ENCODE measurements around the gene PCDHA13. TPM values are rescaled to one million over a fixed set of nuclear protein-coding genes. Genes with fewer than 3 reads are reported as not detected.
"Not testable (repeated sequence)": the region's sequence is repeated elsewhere in the genome, so short reads cannot be mapped to it uniquely, and the experiment has no call there.

Gene PCDHA13
- total RNA-seq, 1 donor from 2014 or later, result not detected

- Mint-ChIP-seq H3K27ac (no peak overlapping the region), H3K36me3 (ENCODE audit: low read depth) (no peaks in the 10 kb centered on the region), H3K27me3 (no peaks in the 10 kb centered on the region), H3K4me1 (no peaks in the 10 kb centered on the region), H3K9me3 (peaks cover 23% of the 10 kb centered on the region), H3K4me3 (no peak overlapping the region)
- DNase-seq, result no peak
- intact Hi-C loops (cut with micrococcal nuclease), result no loop called here
Observed at GRCh38 chr5:140857177-140857986, 24.5 kb upstream of the PCDHA13 start.

GRCh38 chr5:140857987-140858240 is 24.0 kb upstream of the PCDHA13 start:
- intact Hi-C loops (cut with micrococcal nuclease), result no loop called here
- no peaks in the 10 kb centered on the region for H3K36me3 Mint-ChIP-seq (ENCODE audit: low read depth)
- H3K4me1 Mint-ChIP-seq, result no peaks in the 10 kb centered on the region
- DNase-seq, result peak; percentile 48
- H3K27me3 Mint-ChIP-seq, result no peaks in the 10 kb centered on the region
- peaks cover 23% of the 10 kb centered on the region for H3K9me3 Mint-ChIP-seq
- no peak overlapping the region for H3K27ac Mint-ChIP-seq
- no peak overlapping the region for H3K4me3 Mint-ChIP-seq

GRCh38 chr5:140862441-140863295 is 19.3 kb upstream of the PCDHA13 start:
- Mint-ChIP-seq H3K27ac (no peak overlapping the region), H3K36me3 (ENCODE audit: low read depth) (no peaks in the 10 kb centered on the region), H3K4me1 (no peaks in the 10 kb centered on the region), H3K4me3 (no peak overlapping the region), H3K9me3 (peaks cover 10% of the 10 kb centered on the region), H3K27me3 (no peaks in the 10 kb centered on the region)
- intact Hi-C loops (cut with micrococcal nuclease), result no loop called here
- DNase-seq, result no peak

- Mint-ChIP-seq H3K4me1 (no peaks in the 10 kb centered on the region), H3K4me3 (no peak within 1 kb of the TSS), H3K36me3 (ENCODE audit: low read depth) (no peaks in the 10 kb centered on the region), H3K27me3 (no peaks in the 10 kb centered on the region), H3K9me3 (peaks cover 6% of the 10 kb centered on the region), H3K27ac (no peak within 1 kb of the TSS)
- DNase-seq, result no peak
- intact Hi-C loops (cut with micrococcal nuclease), result no loop called here
Observed at GRCh38 chr5:140868721-140869554, 13.0 kb upstream of the PCDHA13 start, which contains the start of gene PCDHA11. TSS of gene PCDHA11 (plus strand) at chr5:140868957. CDS start at chr5:140869104, 147 bp downstream.

- DNase-seq, result no peak
- intact Hi-C loops (cut with micrococcal nuclease), result no loop called here
- no peak overlapping the region for H3K4me3 Mint-ChIP-seq
- H3K36me3 Mint-ChIP-seq (ENCODE audit: low read depth), result no peaks in the 10 kb centered on the region
- H3K4me1 Mint-ChIP-seq, result no peaks in the 10 kb centered on the region
- no peak overlapping the region for H3K27ac Mint-ChIP-seq
- no peaks in the 10 kb centered on the region for H3K27me3 Mint-ChIP-seq
- peaks cover 6% of the 10 kb centered on the region for H3K9me3 Mint-ChIP-seq
Observed at GRCh38 chr5:140869555-140869886, 12.4 kb upstream of the PCDHA13 start.

GRCh38 chr5:140870221-140871201 is 11.4 kb upstream of the PCDHA13 start:
- no peak overlapping the region for H3K4me3 Mint-ChIP-seq
- DNase-seq, result no peak
- no peaks in the 10 kb centered on the region for H3K36me3 Mint-ChIP-seq (ENCODE audit: low read depth)
- intact Hi-C loops (cut with micrococcal nuclease), result no loop called here
- peaks cover 6% of the 10 kb centered on the region for H3K9me3 Mint-ChIP-seq
- H3K27ac Mint-ChIP-seq, result no peak overlapping the region
- H3K27me3 Mint-ChIP-seq, result no peaks in the 10 kb centered on the region
- no peaks in the 10 kb centered on the region for H3K4me1 Mint-ChIP-seq

GRCh38 chr5:140875085-140876065 is 6.5 kb upstream of the PCDHA13 start, which contains the start of gene PCDHA12:
TSS of gene PCDHA12 (plus strand) at chr5:140875308. CDS start at chr5:140875473, 165 bp downstream.
- Mint-ChIP-seq H3K27ac (peak within 1 kb of the TSS; percentile 20), H3K4me3 (no peak within 1 kb of the TSS), H3K36me3 (ENCODE audit: low read depth) (no peaks in the 10 kb centered on the region), H3K27me3 (no peaks in the 10 kb centered on the region), H3K4me1 (no peaks in the 10 kb centered on the region), H3K9me3 (peaks cover 15% of the 10 kb centered on the region)
- intact Hi-C loops (cut with micrococcal nuclease), result no loop called here
- DNase-seq, result no peak

GRCh38 chr5:140876541-140877261 is 5.2 kb upstream of the PCDHA13 start:
- intact Hi-C loops (cut with micrococcal nuclease); H3K4me3 Mint-ChIP-seq; DNase-seq; H3K27ac Mint-ChIP-seq; H3K27me3 Mint-ChIP-seq; H3K36me3 Mint-ChIP-seq (ENCODE audit: low read depth); H3K4me1 Mint-ChIP-seq: not testable (repeated sequence)
- H3K9me3 Mint-ChIP-seq, result peaks cover 23% of the 10 kb centered on the region

- intact Hi-C loops (cut with micrococcal nuclease), result no loop called here
- Mint-ChIP-seq H3K4me1 (no peaks in the 10 kb centered on the region), H3K36me3 (ENCODE audit: low read depth) (no peaks in the 10 kb centered on the region), H3K27ac (no peak overlapping the region), H3K9me3 (peaks cover 21% of the 10 kb centered on the region), H3K27me3 (no peaks in the 10 kb centered on the region), H3K4me3 (no peak overlapping the region)
- no peak for DNase-seq
Observed at GRCh38 chr5:140877262-140877581, 4.7 kb upstream of the PCDHA13 start.

GRCh38 chr5:140882591-140882899 is 621 bp downstream of the PCDHA13 start:
- intact Hi-C loops (cut with micrococcal nuclease), result no loop called here
- H3K36me3 Mint-ChIP-seq (ENCODE audit: low read depth), result no peaks in the 10 kb centered on the region
- no peak overlapping the region for H3K4me3 Mint-ChIP-seq
- H3K27me3 Mint-ChIP-seq, result no peaks in the 10 kb centered on the region
- H3K27ac Mint-ChIP-seq, result no peak overlapping the region
- no peaks in the 10 kb centered on the region for H3K4me1 Mint-ChIP-seq
- peaks cover 21% of the 10 kb centered on the region for H3K9me3 Mint-ChIP-seq
- DNase-seq, result no peak

- peaks cover 26% of the 10 kb centered on the region for H3K9me3 Mint-ChIP-seq
- H3K27me3 Mint-ChIP-seq, result no peaks in the 10 kb centered on the region
- intact Hi-C loops (cut with micrococcal nuclease), result no loop called here
- DNase-seq, result no peak
- no peak overlapping the region for H3K27ac Mint-ChIP-seq
- H3K4me1 Mint-ChIP-seq, result no peaks in the 10 kb centered on the region
- no peak overlapping the region for H3K4me3 Mint-ChIP-seq
- no peaks in the 10 kb centered on the region for H3K36me3 Mint-ChIP-seq (ENCODE audit: low read depth)
Observed at GRCh38 chr5:140883373-140883772, 1.4 kb downstream of the PCDHA13 start.
